Colon (tissue), 2 donors: ENCODE measurements around the gene LRRC52.
"Not testable (repeated sequence)": the region's sequence is repeated elsewhere in the genome, so short reads cannot be mapped to it uniquely, and the experiment has no call there.

Experiments
- FAIRE-seq: peaks from 2 replicates; lab custom pipeline; 2012; peaks lifted over from hg19 to GRCh38; lab: Jason Lieb, UNC
- donor health status: control.
- donor health status: control.

The LRRC52 gene

DNA sequence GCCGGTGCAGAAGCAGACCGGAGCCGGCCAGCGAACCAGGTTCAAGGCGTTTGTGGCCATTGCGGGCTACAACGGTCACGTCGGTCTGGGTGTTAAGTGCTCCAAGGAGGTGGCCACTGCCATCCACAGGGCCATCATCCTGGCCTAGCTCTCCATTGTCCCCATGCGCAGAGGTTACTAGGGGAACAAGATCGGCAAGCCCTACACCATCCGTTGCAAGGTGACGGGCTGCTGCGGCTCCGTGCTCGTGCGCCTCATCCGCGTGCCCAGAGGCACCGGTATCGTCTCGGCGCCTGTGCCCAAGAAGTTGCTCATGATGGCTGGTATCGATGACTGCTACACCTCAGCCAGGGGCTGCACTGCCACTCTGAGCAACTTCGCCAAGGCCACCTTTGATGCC is 38.1 kb downstream of the LRRC52 start:
- no peak for FAIRE-seq

DNA sequence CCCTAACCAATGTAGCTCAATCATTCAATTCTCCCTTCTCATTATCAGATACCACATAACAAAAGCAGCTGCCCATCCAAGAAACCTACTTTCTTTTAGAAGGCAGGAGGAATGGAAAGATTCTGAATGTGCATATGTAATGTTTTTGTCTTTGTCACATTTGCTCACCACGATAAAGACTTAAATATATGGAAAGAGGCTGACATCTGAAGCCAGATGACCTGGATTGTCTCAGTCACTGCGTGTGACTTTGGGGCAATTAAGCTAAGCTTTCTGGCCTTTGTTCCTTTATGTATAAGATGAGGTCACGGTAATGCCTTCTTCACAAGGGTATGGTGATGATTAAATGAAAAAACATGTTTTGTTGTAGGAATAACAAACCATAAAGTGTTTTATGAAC is 42.6 kb downstream of the LRRC52 start:
- FAIRE-seq, result no peak

DNA sequence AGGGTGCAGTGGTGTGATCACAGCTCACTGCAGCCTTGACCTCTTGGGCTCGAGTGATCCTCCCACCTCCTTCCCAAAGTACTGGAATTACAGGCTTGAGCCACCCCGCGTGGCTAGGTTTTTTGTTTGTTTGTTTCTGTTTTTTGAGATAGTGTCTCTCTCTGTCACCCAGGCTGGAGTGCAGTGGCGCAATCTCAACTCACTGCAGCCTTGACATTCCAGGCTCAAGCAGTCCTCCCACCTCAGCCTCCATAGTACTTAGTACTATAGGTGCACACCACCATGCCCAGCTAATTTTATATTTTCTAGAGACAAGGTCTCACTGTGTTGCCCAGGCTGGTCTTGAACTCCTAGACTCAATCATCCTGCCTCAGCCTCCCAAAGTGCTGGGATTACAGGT is 47.6 kb downstream of the LRRC52 start:
- not testable (repeated sequence) for FAIRE-seq

DNA sequence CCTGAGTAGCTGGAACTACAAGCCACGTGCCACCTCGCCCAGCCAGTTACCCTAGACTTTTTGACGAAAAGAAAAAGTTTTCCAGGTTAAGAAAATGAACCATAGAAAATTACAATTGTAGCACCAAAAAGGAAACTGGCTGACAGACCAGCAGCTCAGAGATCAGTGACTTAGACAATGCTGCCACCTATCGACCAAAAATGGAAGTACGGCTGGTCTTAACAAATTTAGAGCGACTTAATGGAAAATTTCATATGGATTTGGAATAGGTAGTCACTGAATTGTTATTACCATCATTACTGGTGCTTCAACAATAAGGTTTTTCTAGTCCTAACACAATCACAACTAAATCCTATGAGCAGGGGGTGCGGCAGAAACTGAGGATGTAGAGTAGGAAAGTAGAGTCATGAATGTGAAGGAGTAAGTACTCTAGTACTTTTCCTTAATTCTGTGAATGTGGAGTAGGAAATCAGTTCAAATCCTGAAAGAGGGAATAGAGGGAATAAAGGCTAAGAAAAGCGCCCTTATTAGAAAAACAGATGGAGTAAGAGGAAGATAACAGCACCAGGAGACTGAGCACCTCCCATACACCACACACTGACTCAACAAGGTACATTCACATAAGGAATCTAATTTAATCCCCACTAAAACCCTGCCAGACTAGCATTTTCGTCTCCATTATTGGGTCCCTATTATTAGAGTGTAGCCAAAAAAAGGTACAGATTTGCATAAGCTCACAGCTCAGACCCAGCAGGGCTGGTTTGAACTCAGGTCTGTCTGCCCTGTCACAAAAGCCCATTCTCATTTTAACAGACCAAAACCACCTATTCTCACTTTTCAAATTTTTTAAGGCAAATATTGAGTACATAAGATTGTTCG is 49.4 kb downstream of the LRRC52 start:
- peak; percentile 41 for FAIRE-seq

DNA sequence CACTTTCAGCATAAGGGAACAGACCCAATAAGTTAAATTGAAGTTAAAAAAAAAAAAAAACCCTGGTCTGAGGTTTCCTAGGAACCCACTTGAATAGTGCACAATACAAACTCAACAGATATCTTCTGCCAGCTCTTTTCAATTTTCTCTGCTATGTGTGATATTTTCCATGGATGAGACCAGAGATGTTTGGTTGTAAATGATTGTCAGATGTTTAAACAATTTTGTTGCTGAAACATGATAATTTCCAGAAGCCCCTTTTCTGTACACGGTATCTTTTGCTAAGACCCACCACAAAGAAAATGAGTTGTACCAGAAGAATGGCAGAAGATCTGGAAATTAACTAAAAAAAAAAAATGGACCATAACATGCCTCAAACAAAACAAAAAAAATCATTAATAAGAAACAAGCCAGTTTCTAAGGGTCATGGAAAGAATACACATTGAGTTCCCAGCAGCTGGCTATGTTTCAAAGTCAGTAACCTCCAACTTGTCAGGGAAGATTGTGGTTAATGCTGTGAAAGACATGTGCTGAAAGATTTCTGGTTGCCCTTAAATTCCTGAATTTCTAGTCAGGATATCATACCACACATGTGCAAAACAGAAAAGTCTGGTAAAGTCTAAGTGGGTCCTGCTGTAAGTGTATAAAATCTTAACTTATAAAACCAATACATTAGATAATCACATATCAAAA is 51.6 kb downstream of the LRRC52 start:
- no peak for FAIRE-seq

DNA sequence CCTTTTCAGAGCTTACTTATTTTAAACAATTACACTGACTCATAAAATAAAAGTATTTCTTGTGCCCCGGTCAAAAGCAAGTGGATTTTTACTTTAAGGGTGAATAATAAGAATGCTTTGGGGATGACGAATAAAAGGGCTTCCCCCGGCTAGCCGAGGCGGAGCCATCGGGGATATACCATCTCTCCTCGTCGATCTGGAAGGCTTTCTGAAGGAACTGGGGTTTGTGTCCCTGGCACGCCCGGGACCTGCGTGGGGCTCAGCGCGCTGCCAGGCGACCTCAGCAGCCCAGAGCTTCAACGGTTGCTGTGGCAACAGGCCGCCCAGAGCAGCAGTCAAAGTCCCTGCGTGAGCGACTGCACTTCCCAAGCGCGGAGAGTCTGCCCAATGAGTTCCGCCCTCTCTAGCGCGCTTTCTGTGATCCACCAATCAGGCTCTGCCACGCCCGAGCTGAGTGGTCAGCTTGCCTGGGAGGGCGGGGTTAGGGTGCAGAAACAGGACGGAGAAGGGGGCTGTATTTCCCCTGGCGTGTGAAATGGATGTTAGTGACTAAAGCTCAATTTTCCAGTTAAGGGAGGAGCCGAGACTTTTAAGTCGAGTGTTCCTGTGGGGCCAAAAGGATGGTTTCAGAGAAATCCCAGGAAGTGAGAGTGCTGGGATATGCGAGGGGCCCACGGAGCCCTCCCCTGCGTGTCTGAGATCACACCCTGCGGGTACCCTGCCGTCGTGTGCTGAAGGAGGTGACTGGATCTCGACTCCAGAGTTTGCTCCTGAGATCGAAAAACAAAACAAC is 54.3 kb downstream of the LRRC52 start:
- no peak for FAIRE-seq

DNA sequence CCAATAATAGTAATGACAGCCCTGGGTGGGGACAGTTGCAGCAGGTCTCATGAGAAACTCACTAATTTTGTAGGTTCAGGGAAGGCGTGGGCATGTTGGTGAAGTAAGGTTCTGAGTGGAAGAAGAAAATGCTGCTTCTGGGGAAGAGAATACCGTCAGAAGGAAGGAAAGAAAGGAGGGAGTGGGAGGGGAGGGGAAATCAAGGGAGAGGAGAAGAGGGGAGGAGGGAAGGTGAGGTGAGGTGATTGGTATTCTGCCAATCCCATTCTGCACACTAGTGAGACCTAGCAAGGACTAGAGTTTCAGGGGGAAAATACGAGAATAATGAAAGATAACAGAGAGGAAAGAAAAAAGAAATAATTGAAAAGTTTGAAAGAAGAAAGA is 54.9 kb downstream of the LRRC52 start:
- no peak for FAIRE-seq

DNA sequence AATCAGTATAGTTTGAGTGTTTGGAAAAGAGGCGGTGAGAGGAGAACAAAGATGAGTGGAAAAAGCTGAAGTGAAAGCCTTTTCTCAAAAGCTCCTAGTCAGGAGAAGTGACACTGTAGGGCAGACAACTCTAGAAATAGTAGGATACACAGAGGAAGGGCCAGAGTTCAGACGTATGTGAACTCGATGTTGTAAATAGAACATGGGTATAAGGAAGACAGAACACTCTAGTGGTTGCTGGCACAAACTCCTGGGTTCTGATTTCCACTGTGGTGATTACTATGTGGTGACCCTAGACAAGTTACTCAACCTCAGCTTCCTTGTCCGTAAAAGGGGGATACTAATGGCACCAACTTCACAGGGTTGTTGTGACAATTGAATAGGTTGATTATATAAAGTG is 57.0 kb downstream of the LRRC52 start:
- no peak for FAIRE-seq

DNA sequence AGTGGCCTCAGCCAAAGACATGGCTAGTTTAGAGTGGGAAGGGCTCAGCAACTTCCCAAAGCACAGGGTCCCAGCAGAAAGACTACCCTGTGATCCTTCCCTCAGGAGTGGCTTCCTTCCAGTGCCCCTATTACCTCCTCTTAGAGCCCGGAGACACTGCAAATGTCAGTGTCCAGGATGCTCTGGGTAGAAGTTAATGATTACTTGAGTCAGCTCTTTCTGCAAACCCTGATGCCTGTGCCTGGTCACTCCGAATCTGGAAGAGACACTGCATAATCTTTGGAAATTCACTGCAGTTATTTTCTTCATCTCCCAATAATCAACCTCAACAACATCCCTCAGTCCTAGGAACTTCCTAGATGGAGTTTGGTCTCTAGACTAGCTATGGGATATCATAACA is 60.0 kb downstream of the LRRC52 start:
- no peak for FAIRE-seq

DNA sequence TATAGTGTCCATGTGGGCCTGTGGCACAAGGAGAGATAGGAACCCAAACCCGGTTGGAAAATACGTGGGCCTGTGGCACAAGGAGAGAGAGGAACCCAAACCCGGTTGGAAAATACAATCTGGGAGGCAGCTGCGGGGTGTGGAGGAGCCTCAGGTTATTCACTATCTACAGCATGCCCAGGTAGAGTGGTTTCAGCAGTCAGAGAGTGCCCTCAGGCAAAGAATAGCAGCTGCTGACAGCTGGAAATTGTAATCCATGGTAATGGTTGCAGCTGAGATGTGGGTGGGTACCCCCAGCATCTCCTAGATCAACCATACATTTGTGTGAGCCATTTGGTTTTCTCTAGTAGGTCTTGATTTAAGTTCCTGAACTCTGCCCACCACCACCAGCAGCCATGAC is 61.4 kb downstream of the LRRC52 start:
- FAIRE-seq, result no peak

DNA sequence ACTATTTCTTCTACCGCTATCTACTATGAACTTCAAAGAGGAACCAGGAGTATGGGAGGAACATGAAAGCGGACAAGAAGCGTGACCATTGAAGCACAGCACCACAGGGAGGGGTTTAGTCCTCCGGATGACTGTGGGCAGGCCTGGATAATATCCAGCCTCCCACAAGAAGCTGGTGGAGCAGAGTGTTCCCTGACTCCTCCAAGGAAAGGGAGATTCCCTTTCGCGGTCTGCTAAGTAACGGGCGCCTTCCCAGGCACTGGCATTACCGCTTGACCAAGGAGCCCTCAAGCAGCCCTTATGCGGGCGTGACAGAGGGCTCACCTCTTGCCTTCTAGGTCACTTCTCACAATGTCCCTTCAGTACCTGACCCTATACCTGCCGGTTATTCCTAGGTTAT is 62.9 kb downstream of the LRRC52 start:
- not testable (repeated sequence) for FAIRE-seq

DNA sequence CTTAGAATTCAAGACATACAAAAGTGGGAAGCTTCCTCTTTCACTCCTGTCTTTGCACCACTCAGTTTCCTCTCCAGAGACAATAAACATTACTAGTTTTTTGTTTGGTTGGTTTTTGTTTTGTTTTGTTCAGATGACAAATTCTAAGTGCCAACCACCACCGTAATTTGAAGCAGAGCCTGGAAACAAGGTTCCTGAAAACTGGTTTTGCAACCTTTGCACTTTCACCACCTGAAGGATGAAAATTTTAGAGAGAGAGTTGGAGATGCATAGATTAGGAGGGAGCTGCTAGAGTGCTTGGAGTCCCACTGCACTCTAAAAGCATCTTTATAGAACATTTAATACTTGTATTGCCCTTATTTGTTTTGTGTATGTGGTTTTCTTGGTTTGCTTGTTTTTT is 67.1 kb downstream of the LRRC52 start:
- FAIRE-seq, result no peak

DNA sequence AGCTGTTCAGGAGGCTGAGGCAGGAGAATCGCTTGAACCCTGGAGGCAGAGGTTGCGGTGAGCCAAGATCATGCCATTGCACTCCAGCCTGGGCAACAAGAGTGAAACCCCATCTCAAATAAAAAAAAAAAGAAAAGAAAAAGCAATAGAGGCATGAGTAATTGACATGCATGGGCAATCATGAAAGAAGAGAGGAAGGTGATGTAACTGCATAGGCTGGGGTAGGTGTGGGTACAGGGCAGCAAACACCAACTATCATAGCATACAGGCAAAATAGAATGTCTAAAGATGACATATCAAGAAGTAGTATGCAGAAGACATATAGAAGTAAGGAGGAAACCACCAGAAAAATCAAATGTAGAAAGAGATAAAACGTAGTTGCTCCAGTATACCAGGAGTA is 68.3 kb downstream of the LRRC52 start:
- FAIRE-seq, result no peak
